Stimulated activated CD4-positive, alpha-beta T cell treated with anti-CD3 and anti-CD28 coated beads, Interleukin-15, amount 100 ng/mL, for 48 hours (primary cell): ENCODE results near the gene DAZ3.
"Not testable (repeated sequence)": the region's sequence is repeated elsewhere in the genome, so short reads cannot be mapped to it uniquely, and the experiment has no call there.

Experiments used
- DNase-seq, 2 donors: peaks; one replicate each; pipeline ENCODE4 v3.0.0-alpha.2; 2020; ENCODE audit warnings: low read depth in 2 of 2

The DAZ3 gene

GRCh38 chrY:24813293-24813692, at the start of gene DAZ3:
DAZ3 (minus strand) TSS chrY:24813393; CDS start chrY:24813185, 208 bp downstream.
- DNase-seq, result not testable (repeated sequence)

- DNase-seq, result not testable (repeated sequence)
Measured at GRCh38 chrY:24833619-24834018, 20.4 kb upstream of the DAZ3 start, which contains the start of gene DAZ4. DAZ4 (plus strand) TSS chrY:24833919; CDS start chrY:24834127, 208 bp downstream.

- not testable (repeated sequence) for DNase-seq
Measured at GRCh38 chrY:24825069-24825468, 11.9 kb upstream of the DAZ3 start.

GRCh38 chrY:24824184-24824879, 11.1 kb upstream of the DAZ3 start:
- not testable (repeated sequence) for DNase-seq

- DNase-seq, result not testable (repeated sequence)
Measured at GRCh38 chrY:24821836-24822235, 8.6 kb upstream of the DAZ3 start.
